LNCAP (cell line): Measurements from ENCODE around the gene TMEM178B.
A peak's percentile ranks its signal among the peaks of the same experiment; 100 is the strongest.

ENCODE experiments used
- CTCF ChIP-seq: fragments of 450-650 bp; IDR thresholded peaks from 2 replicates; pipeline ENCODE4 v1.5.1; 2017; ENCODE audit warnings: mild to moderate bottlenecking

TMEM178B gene

GRCh38 chr7:141246426-141246825 lies 172.6 kb downstream of the TMEM178B start:
- TF ChIP-seq CTCF = no peak

GRCh38 chr7:141251180-141251579 lies 177.3 kb downstream of the TMEM178B start:
- TF ChIP-seq CTCF = no peak

GRCh38 chr7:141251957-141252356 lies 178.1 kb downstream of the TMEM178B start:
- TF ChIP-seq CTCF = 0 out of 2 replicates have a peak, but pooled peaks have one; percentile 13

GRCh38 chr7:141257597-141257996 lies 183.7 kb downstream of the TMEM178B start:
- TF ChIP-seq CTCF = no peak

GRCh38 chr7:141258559-141258958 lies 184.7 kb downstream of the TMEM178B start:
- TF ChIP-seq CTCF = no peak

- peak; percentile 19; the same call in 1 of the 2 replicates for TF ChIP-seq CTCF
Measured at GRCh38 chr7:141262101-141263090, 188.5 kb downstream of the TMEM178B start.

GRCh38 chr7:141263508-141263907 lies 189.6 kb downstream of the TMEM178B start:
- no peak for TF ChIP-seq CTCF
